GM12878 (cell line): ENCODE results near the gene KIFC3.

ENCODE experiments used
- CTCF ChIP-seq, 3 experiments: IDR thresholded peaks in 2 of 3; conservative IDR thresholded peaks in 1 of 3; 2 replicates each; pipeline ENCODE4 v1.5.1; 2011; ENCODE audit warnings: low read depth in 3 of 3, low read length in 3 of 3, mild to moderate bottlenecking in 3 of 3, control low read depth in 2 of 3, moderate library complexity in 2 of 3, inconsistent platforms in 1 of 3, mixed read lengths in 1 of 3; ENCODE audit not compliant: control insufficient read depth in 2 of 3, insufficient read depth in 1 of 3; ENCODE audit errors: extremely low read depth in 1 of 3
- KDM1A ChIP-seq: fragments of 200-600 bp; sonication (generic); IDR thresholded peaks from 2 replicates; pipeline ENCODE4 v1.6.1; 2016; ENCODE audit warnings: borderline replicate concordance
- ZBTB40 ChIP-seq: fragments of 450-650 bp; IDR thresholded peaks from 2 replicates; pipeline ENCODE4 v1.6.1; 2016; ENCODE audit warnings: mild to moderate bottlenecking, moderate library complexity, borderline replicate concordance

- TF ChIP-seq CTCF (IDR thresholded peaks at IDR 0.05 in 2 of 3, conservative IDR thresholded peaks at IDR 0.05 in 1 of 3; ENCODE audit: control insufficient read depth in 2 of 3, extremely low read depth in 1 of 3, insufficient read depth in 1 of 3, low read depth in 3 of 3, low read length in 3 of 3) (no peak), ZBTB40 (no peak), KDM1A (no peak)
Observed at GRCh38 chr16:57743886-57744641, 58.2 kb downstream of the KIFC3 start.
